K562 (cell line): ENCODE measurements around the gene GRIK3. TPM values are rescaled to one million over a fixed set of nuclear protein-coding genes. Genes with fewer than 3 reads are reported as not detected.

Experiments used
- ATAC-seq: fragments of 200-7000 bp; cut with Tn5 transposase; 3 replicates; pipeline ENCODE4 v1.9.1; 2020; ENCODE audit warnings: moderate library complexity
- BruUV-seq: library from RNA; stranded (reverse); fragments of 400-500 nt; replicated peaks from 2 replicates; lab custom pipeline; 2021; lab: Mats Ljungman, UMichigan
- CTCF ChIA-PET: fragments of 300-600 bp; formaldehyde crosslinking; extraction: SDS; loops from one replicate; lab custom pipeline; 2021; ENCODE audit warnings: low intra/inter-chr PET ratio; lab: Yijun Ruan, JAX
- POLR2A ChIA-PET: fragments of 300-600, 350-650 bp; sonication (Branson Sonifier 250); formaldehyde crosslinking; extraction: SDS; loops from one replicate; lab custom pipeline; 2021; ENCODE audit warnings: antibody characterized with exemption, inconsistent platforms; lab: Yijun Ruan, JAX
- DNase-seq, 4 experiments: peaks; one replicate each; pipeline versions ENCODE4 v3.0.0 to v3.0.0-alpha.2; 2011 to 2018; ENCODE audit warnings: low spot score in 3 of 4, mixed read lengths in 3 of 4; ENCODE audit errors: extremely low read depth in 1 of 4
- FAIRE-seq: peaks from 2 replicates; lab custom pipeline; 2011; peaks lifted over from hg19 to GRCh38; lab: Jason Lieb, UNC
- H2AFZ ChIP-seq: 2 replicates; pipeline ENCODE4 v1.6.0; 2011; ENCODE audit warnings: low read depth, low read length, control low read depth, inconsistent platforms
- H3K27ac ChIP-seq: fragments of 200-600 bp; 3 replicates; pipeline ENCODE4 v1.8.0; 2011; ENCODE audit warnings: low read depth, mild to moderate bottlenecking, control low read depth, inconsistent platforms, low read length, moderate library complexity, mixed read lengths; ENCODE audit errors: extremely low read depth
- H3K27me3 ChIP-seq, 2 experiments: fragments of 300-600 bp in 1 of 2; 2 replicates in 1 of 2; 3 replicates in 1 of 2; pipeline versions ENCODE4 v1.6.0 to v1.8.0; 2011; ENCODE audit warnings: inconsistent platforms in 2 of 2, low read length in 2 of 2, mild to moderate bottlenecking in 1 of 2, mixed read lengths in 1 of 2, moderate library complexity in 1 of 2; ENCODE audit not compliant: control insufficient read depth in 2 of 2, insufficient read depth in 2 of 2
- H3K36me3 ChIP-seq: fragments of 300-600 bp; 3 replicates; pipeline ENCODE4 v1.8.0; 2011; ENCODE audit warnings: mild to moderate bottlenecking, low read length, inconsistent platforms; ENCODE audit not compliant: control insufficient read depth, insufficient read depth
- H3K4me1 ChIP-seq, 2 experiments: fragments of 200-600 bp in 1 of 2; replicated peaks in 1 of 2; 2 replicates in 1 of 2; 3 replicates in 1 of 2; pipeline versions ENCODE4 v1.5.1 to v1.8.0; 2011; ENCODE audit warnings: inconsistent platforms in 2 of 2, low read length in 2 of 2, mild to moderate bottlenecking in 1 of 2, mixed read lengths in 1 of 2, moderate library complexity in 1 of 2; ENCODE audit not compliant: control insufficient read depth in 2 of 2, insufficient read depth in 2 of 2
- H3K4me2 ChIP-seq: 2 replicates; pipeline ENCODE4 v1.6.1; 2011; ENCODE audit warnings: low read length, control low read depth, inconsistent platforms, mixed read lengths; ENCODE audit not compliant: insufficient read depth
- H3K4me3 ChIP-seq: fragments of 200-600 bp; sonication (generic), shearing (Covaris generic); 2 replicates; pipeline ENCODE4 v1.5.1; 2016; ENCODE audit warnings: control low read depth, inconsistent platforms
- H3K79me2 ChIP-seq: fragments of 200-600 bp; 3 replicates; pipeline ENCODE4 v1.8.0; 2011; ENCODE audit warnings: low read length, inconsistent platforms; ENCODE audit not compliant: control insufficient read depth, insufficient read depth
- H3K9ac ChIP-seq, 2 experiments: 2 replicates each; pipeline versions ENCODE4 v1.6.0 to v1.6.1; 2011; ENCODE audit warnings: low read depth in 2 of 2, low read length in 2 of 2, control low read depth in 1 of 2, inconsistent platforms in 1 of 2, mild to moderate bottlenecking in 1 of 2, mixed read lengths in 1 of 2; ENCODE audit not compliant: insufficient read depth in 1 of 2
- H3K9me1 ChIP-seq: one replicate; pipeline ENCODE4 v1.6.0; 2011; ENCODE audit warnings: inconsistent platforms, mild to moderate bottlenecking, low read length, moderate library complexity; ENCODE audit not compliant: control insufficient read depth, insufficient read depth
- H3K9me3 ChIP-seq: replicated peaks from 2 replicates; pipeline ENCODE4 v1.5.1; 2011; ENCODE audit warnings: low read depth, low read length, inconsistent platforms; ENCODE audit not compliant: control insufficient read depth, insufficient read depth
- H4K20me1 ChIP-seq: replicated peaks from 2 replicates; pipeline ENCODE4 v1.6.1; 2011; ENCODE audit warnings: low read length, inconsistent platforms, mixed read lengths; ENCODE audit not compliant: control insufficient read depth, insufficient read depth
- ETV5 ChIP-seq: sonication (generic); formaldehyde crosslinking; IDR thresholded peaks from 2 replicates; pipeline ENCODE4 v1.4.0; 2020; ENCODE audit warnings: low read depth, mild to moderate bottlenecking, missing genetic modification reagents
- HEY1 ChIP-seq: fragments of 250-450 bp; sonication (Bioruptor Pico); IDR thresholded peaks from 2 replicates; pipeline ENCODE4 v1.5.0; 2020; ENCODE audit warnings: mild to moderate bottlenecking, moderate library complexity, borderline replicate concordance
- STAT5B ChIP-seq: fragments of 250-450 bp; sonication (Bioruptor Pico); IDR thresholded peaks from 2 replicates; pipeline ENCODE4 v1.8.0; 2021; ENCODE audit warnings: mild to moderate bottlenecking, inconsistent platforms
- TCF7 ChIP-seq: sonication (generic); IDR thresholded peaks from 2 replicates; pipeline ENCODE4 v1.6.1; 2016; ENCODE audit warnings: antibody characterized with exemption, borderline replicate concordance
- ZBED1 ChIP-seq: IDR thresholded peaks from 2 replicates; pipeline ENCODE4 v1.6.1; 2014
- ZNF274 ChIP-seq: IDR thresholded peaks from 2 replicates; pipeline ENCODE4 v1.6.1; 2011; ENCODE audit warnings: low read depth, mild to moderate bottlenecking, low read length, moderate library complexity, borderline replicate concordance
- WGBS: fragments of 100-300 bp; shearing (Covaris generic); methylation state at CpG from one replicate; pipeline ENCODE4 v1.1.6; 2016; ENCODE audit warnings: low coverage, mixed read lengths; ENCODE audit not compliant: insufficient coverage; ENCODE audit errors: missing lambda C conversion rate; 5-methylcytosine and 5-hydroxymethylcytosine counted together
- in situ Hi-C: fragments of 300-500 bp; cut with MboI; formaldehyde crosslinking; loops from 4 replicates; pipeline ENCODE4 v1.15.0; 2018; ENCODE audit warnings: inconsistent platforms, mixed read lengths
- intact Hi-C: fragments of 100-400 bp; cut with micrococcal nuclease; formaldehyde crosslinking; loops from 2 replicates; pipeline ENCODE4 v1.14.2; 2022
- polyA plus RNA-seq, 8 experiments: library from polyadenylated mRNA; depleted of rRNA in 4 of 8; stranded (reverse) in 5 of 8; unstranded in 3 of 8; fragments of >200 nt; fragmentation: Nextera tagmentation in 2 of 8; fragmentation: Illumina TruSeq in 1 of 8; extraction: Ambion mirVana in 2 of 8; extraction: Trizol in 1 of 8; gene quantifications; 2 replicates each; pipeline versions ENCODE4 v1.2.1 to v1.2.3, GENCODE V29; 2011 to 2014; ENCODE audit warnings: inconsistent platforms in 1 of 8, missing spikeins in 1 of 8
- total RNA-seq, 7 experiments: library from RNA; depleted of rRNA in 6 of 7; stranded (reverse); fragments of >200 nt in 6 of 7; fragmentation: Illumina TruSeq in 2 of 7; extraction: Trizol in 2 of 7; gene quantifications; 2 replicates each; pipeline versions ENCODE4 v1.2.1 to v1.2.3, GENCODE V29; 2011 to 2021; ENCODE audit warnings: low replicate concordance in 1 of 7
- TF ChIP-seq, protein P1 (sequence below): fragments of 250-450 bp; sonication (Bioruptor Pico); IDR thresholded peaks from 2 replicates; pipeline ENCODE4 v1.5.0; 2021
- TF ChIP-seq, protein P2 (sequence below): sonication (generic); formaldehyde crosslinking; IDR thresholded peaks from 2 replicates; pipeline ENCODE4 v1.8.1; 2022; ENCODE audit warnings: missing genetic modification reagents
- TF ChIP-seq, protein P3 (sequence below), 2 experiments: fragments of 450-650 bp in 1 of 2; sonication (generic) in 1 of 2; formaldehyde crosslinking in 1 of 2; IDR thresholded peaks in 1 of 2; conservative IDR thresholded peaks in 1 of 2; 2 replicates each; pipeline versions ENCODE4 v1.6.1 to v1.8.1; 2016 to 2023; ENCODE audit warnings: mild to moderate bottlenecking in 2 of 2, moderate library complexity in 2 of 2, inconsistent platforms in 1 of 2, missing genetic modification reagents in 1 of 2
- TF ChIP-seq, protein P4 (sequence below): sonication (generic); formaldehyde crosslinking; IDR thresholded peaks from 2 replicates; pipeline ENCODE4 v1.8.1; 2023; ENCODE audit warnings: mild to moderate bottlenecking, missing genetic modification reagents
- TF ChIP-seq, protein P5 (sequence below): sonication (generic); formaldehyde crosslinking; IDR thresholded peaks from 2 replicates; pipeline ENCODE4 v1.8.0; 2022; ENCODE audit warnings: missing genetic modification reagents, mild to moderate bottlenecking, borderline replicate concordance
- TF ChIP-seq, protein P6 (sequence below), 2 experiments: fragments of 450-650 bp in 1 of 2; sonication (generic) in 1 of 2; formaldehyde crosslinking; conservative IDR thresholded peaks; 2 replicates each; pipeline versions ENCODE4 v1.4.0 to v1.8.1; 2020 to 2022; ENCODE audit warnings: mild to moderate bottlenecking in 1 of 2, missing genetic modification reagents in 1 of 2

GRIK3 gene
- total and polyA plus RNA-seq, 9 of the 15 experiments (the other 6 are each of a cell fraction or from before 2014, with no cell fraction given) = not detected

DNA sequence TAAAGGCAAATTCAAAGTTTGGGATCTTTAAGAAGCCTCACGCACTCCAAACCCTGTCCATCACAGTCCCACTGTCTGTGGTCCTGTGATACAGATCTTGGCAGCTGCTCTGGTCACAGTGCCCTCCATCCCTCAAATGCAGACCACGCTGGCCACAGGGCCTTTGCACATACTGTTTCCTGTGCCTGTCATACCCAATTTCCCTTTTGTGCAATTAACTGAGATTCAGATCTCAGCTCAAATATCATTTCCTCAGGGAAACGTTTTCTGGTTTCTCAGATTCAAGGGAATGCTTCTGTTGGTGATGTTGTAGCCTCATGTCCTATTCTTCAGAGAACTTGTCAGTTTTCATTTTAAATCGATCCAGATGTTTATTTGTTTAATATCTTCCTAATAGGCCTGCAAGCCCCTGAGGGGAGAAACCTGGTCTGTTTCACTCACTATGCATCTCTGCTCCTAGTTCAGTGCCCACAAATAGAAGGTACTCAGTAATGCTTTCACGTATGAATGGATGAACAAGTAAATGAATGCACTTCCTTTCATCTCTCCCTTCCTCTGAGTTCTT lies 24.2 kb upstream of the GRIK3 start:
- no peak for FAIRE-seq
- TF ChIP-seq, protein P1, sequence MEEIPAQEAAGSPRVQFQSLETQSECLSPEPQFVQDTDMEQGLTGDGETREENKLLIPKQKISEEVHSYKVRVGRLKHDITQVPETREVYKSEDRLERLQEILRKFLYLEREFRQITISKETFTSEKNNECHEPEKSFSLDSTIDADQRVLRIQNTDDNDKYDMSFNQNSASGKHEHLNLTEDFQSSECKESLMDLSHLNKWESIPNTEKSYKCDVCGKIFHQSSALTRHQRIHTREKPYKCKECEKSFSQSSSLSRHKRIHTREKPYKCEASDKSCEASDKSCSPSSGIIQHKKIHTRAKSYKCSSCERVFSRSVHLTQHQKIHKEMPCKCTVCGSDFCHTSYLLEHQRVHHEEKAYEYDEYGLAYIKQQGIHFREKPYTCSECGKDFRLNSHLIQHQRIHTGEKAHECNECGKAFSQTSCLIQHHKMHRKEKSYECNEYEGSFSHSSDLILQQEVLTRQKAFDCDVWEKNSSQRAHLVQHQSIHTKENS (CRISPR knock-in tag) = no peak
- TF ChIP-seq, protein P2, sequence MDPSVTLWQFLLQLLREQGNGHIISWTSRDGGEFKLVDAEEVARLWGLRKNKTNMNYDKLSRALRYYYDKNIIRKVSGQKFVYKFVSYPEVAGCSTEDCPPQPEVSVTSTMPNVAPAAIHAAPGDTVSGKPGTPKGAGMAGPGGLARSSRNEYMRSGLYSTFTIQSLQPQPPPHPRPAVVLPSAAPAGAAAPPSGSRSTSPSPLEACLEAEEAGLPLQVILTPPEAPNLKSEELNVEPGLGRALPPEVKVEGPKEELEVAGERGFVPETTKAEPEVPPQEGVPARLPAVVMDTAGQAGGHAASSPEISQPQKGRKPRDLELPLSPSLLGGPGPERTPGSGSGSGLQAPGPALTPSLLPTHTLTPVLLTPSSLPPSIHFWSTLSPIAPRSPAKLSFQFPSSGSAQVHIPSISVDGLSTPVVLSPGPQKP = no peak
- TF ChIP-seq, protein P3, sequence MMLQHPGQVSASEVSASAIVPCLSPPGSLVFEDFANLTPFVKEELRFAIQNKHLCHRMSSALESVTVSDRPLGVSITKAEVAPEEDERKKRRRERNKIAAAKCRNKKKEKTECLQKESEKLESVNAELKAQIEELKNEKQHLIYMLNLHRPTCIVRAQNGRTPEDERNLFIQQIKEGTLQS (IDR thresholded peaks at IDR 0.05) = no peak
- TF ChIP-seq, protein P3 (CRISPR knock-in tag; conservative IDR thresholded peaks at IDR 0.05) = no peak
- TF ChIP-seq, protein P4, sequence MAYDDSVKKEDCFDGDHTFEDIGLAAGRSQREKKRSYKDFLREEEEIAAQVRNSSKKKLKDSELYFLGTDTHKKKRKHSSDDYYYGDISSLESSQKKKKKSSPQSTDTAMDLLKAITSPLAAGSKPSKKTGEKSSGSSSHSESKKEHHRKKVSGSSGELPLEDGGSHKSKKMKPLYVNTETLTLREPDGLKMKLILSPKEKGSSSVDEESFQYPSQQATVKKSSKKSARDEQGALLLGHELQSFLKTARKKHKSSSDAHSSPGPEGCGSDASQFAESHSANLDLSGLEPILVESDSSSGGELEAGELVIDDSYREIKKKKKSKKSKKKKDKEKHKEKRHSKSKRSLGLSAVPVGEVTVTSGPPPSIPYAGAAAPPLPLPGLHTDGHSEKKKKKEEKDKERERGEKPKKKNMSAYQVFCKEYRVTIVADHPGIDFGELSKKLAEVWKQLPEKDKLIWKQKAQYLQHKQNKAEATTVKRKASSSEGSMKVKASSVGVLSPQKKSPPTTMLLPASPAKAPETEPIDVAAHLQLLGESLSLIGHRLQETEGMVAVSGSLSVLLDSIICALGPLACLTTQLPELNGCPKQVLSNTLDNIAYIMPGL (CRISPR knock-in tag) = no peak
- TF ChIP-seq STAT5B (CRISPR knock-in tag) (no peak), ZNF274 (no peak), ZBED1 (no peak), HEY1 (CRISPR knock-in tag) (no peak), TCF7 (no peak), ETV5 (no peak)
- TF ChIP-seq, protein P5, sequence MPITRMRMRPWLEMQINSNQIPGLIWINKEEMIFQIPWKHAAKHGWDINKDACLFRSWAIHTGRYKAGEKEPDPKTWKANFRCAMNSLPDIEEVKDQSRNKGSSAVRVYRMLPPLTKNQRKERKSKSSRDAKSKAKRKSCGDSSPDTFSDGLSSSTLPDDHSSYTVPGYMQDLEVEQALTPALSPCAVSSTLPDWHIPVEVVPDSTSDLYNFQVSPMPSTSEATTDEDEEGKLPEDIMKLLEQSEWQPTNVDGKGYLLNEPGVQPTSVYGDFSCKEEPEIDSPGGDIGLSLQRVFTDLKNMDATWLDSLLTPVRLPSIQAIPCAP (CRISPR knock-in tag) = no peak
- TF ChIP-seq, protein P6, sequence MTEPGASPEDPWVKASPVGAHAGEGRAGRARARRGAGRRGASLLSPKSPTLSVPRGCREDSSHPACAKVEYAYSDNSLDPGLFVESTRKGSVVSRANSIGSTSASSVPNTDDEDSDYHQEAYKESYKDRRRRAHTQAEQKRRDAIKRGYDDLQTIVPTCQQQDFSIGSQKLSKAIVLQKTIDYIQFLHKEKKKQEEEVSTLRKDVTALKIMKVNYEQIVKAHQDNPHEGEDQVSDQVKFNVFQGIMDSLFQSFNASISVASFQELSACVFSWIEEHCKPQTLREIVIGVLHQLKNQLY (CRISPR knock-in tag; conservative IDR thresholded peaks at IDR 0.05) = no peak

More for the DNA sequence above, 24.2 kb upstream of the GRIK3 start:
- no peak overlapping the region for H3K27ac ChIP-seq
- BruUV-seq = no TSS peak
- H3K27me3 ChIP-seq = peaks cover 0 to 3% of the 10 kb centered on the region in 2 experiments; a peak in 1 of 5 replicates
- intact Hi-C loops (no loop called here), in situ Hi-C loops (no loop called here)
- ATAC-seq = no peak
- H3K9me1 ChIP-seq = no peaks in the 10 kb centered on the region
- H3K9ac ChIP-seq = no peak overlapping the region
- POLR2A ChIA-PET = no interaction called here
- CTCF ChIA-PET = no interaction called here
- H2AFZ ChIP-seq = no peak overlapping the region
- WGBS = 0% methylated on average over 5 of the region's 5 CpGs
- no peaks in the 10 kb centered on the region for H3K36me3 ChIP-seq
- H3K4me1 ChIP-seq = no peaks in the 10 kb centered on the region
- no peaks in the 10 kb centered on the region for H3K79me2 ChIP-seq
- no peaks in the 10 kb centered on the region for H4K20me1 ChIP-seq
- H3K4me3 ChIP-seq = no peak overlapping the region
- H3K4me2 ChIP-seq = no peak overlapping the region
- no peak for DNase-seq
- no peaks in the 10 kb centered on the region for H3K9me3 ChIP-seq
